HepG2 (cell line): ENCODE measurements around the gene RABGAP1L. TPM values are rescaled to one million over a fixed set of nuclear protein-coding genes. Genes with fewer than 3 reads are reported as not detected.

Experiments used
- ATAC-seq: fragments of 200-7000 bp; cut with Tn5 transposase; 3 replicates; pipeline ENCODE4 v1.9.1; 2020; ENCODE audit warnings: mild to moderate bottlenecking, moderate library complexity
- BruUV-seq: library from RNA; stranded (reverse); fragments of 400-500 nt; replicated peaks from 2 replicates; lab custom pipeline; 2021; lab: Mats Ljungman, UMichigan
- CTCF ChIA-PET: fragments of 300-600 bp; formaldehyde crosslinking; extraction: SDS; loops from one replicate; lab custom pipeline; 2021; ENCODE audit warnings: low total read pairs, inconsistent platforms, low intra/inter-chr PET ratio; lab: Yijun Ruan, JAX
- POLR2A ChIA-PET: fragments of 350-600 bp; sonication (Branson Sonifier 250); formaldehyde crosslinking; loops from one replicate; lab custom pipeline; 2020; ENCODE audit warnings: antibody characterized with exemption, inconsistent platforms; lab: Yijun Ruan, JAX
- DNase-seq: peaks from one replicate; pipeline ENCODE4 v3.0.0-alpha.2; 2015; ENCODE audit warnings: low spot score
- FAIRE-seq: peaks from 3 replicates; lab custom pipeline; 2011; peaks lifted over from hg19 to GRCh38; lab: Jason Lieb, UNC
- H2AFZ ChIP-seq: one replicate; pipeline ENCODE4 v1.6.1; 2011; ENCODE audit warnings: low read length, inconsistent platforms
- H3K27ac ChIP-seq: fragments of 300-600 bp; 3 replicates; pipeline ENCODE4 v1.8.0; 2011; ENCODE audit warnings: mixed run types, mild to moderate bottlenecking, mixed read lengths, low read length, inconsistent platforms; ENCODE audit not compliant: insufficient read depth; ENCODE audit errors: extremely low read length
- H3K27me3 ChIP-seq, 2 experiments: fragments of 200-600 bp in 1 of 2; 2 replicates in 1 of 2; 3 replicates in 1 of 2; pipeline versions ENCODE4 v1.6.0 to v1.8.0; 2011; ENCODE audit warnings: low read length in 2 of 2, mild to moderate bottlenecking in 2 of 2, moderate library complexity in 2 of 2, inconsistent platforms in 1 of 2; ENCODE audit not compliant: insufficient read depth in 2 of 2, control insufficient read depth in 1 of 2
- H3K36me3 ChIP-seq, 2 experiments: fragments of 200-600 bp in 1 of 2; replicated peaks in 1 of 2; 2 replicates in 1 of 2; 3 replicates in 1 of 2; pipeline versions ENCODE4 v1.5.1 to v1.8.0; 2011; ENCODE audit warnings: low read length in 2 of 2, inconsistent platforms in 1 of 2; ENCODE audit not compliant: insufficient read depth in 2 of 2, control insufficient read depth in 1 of 2
- H3K4me1 ChIP-seq: 2 replicates; pipeline ENCODE4 v1.5.1; 2012; ENCODE audit warnings: low read length, inconsistent platforms; ENCODE audit not compliant: insufficient read depth
- H3K4me2 ChIP-seq: 2 replicates; pipeline ENCODE4 v1.6.0; 2011; ENCODE audit warnings: low read depth, low read length, inconsistent platforms
- H3K4me3 ChIP-seq, 3 experiments: fragments of 200-600 bp in 1 of 3; sonication (generic), shearing (Covaris generic) in 1 of 3; replicated peaks in 1 of 3; 2 replicates each; pipeline ENCODE4 v1.5.1; 2011 to 2016; ENCODE audit warnings: low read length in 3 of 3, inconsistent platforms in 2 of 3, low read depth in 2 of 3, mild to moderate bottlenecking in 2 of 3, control low read depth in 1 of 3, mixed read lengths in 1 of 3; ENCODE audit not compliant: insufficient read depth in 1 of 3
- H3K79me2 ChIP-seq: one replicate; pipeline ENCODE4 v1.6.1; 2011; ENCODE audit warnings: low read length, inconsistent platforms; ENCODE audit not compliant: insufficient read depth
- H3K9ac ChIP-seq: 2 replicates; pipeline ENCODE4 v1.6.0; 2011; ENCODE audit warnings: mild to moderate bottlenecking, low read depth, low read length, inconsistent platforms; ENCODE audit not compliant: insufficient read depth
- H3K9me3 ChIP-seq: 2 replicates; pipeline ENCODE4 v1.5.1; 2012; ENCODE audit warnings: mild to moderate bottlenecking, low read length
- H4K20me1 ChIP-seq: 2 replicates; pipeline ENCODE4 v1.6.0; 2011; ENCODE audit warnings: inconsistent platforms, mild to moderate bottlenecking, low read length, moderate library complexity; ENCODE audit not compliant: insufficient read depth
- CBX1 ChIP-seq: IDR thresholded peaks from one replicate; pipeline ENCODE4 v1.6.1; 2016; ENCODE audit warnings: antibody characterized with exemption, low read depth
- KDM3A ChIP-seq: IDR thresholded peaks from 2 replicates; pipeline ENCODE4 v1.6.1; 2018; ENCODE audit warnings: low read depth, missing compliant biosample characterization
- KLF13 ChIP-seq: sonication (generic); formaldehyde crosslinking; IDR thresholded peaks from 2 replicates; pipeline ENCODE4 v1.4.0; 2020; ENCODE audit warnings: mild to moderate bottlenecking, missing genetic modification reagents
- MATR3 ChIP-seq: sonication (generic); formaldehyde crosslinking; IDR thresholded peaks from 2 replicates; pipeline ENCODE4 v1.4.0; 2020; ENCODE audit warnings: missing genetic modification reagents
- SMAD3 ChIP-seq: sonication (generic); formaldehyde crosslinking; IDR thresholded peaks from 2 replicates; pipeline ENCODE4 v1.4.0; 2020; ENCODE audit warnings: missing genetic modification reagents
- WGBS: methylation state at CpG from one replicate; pipeline ENCODE4 v1.1.6; 2017; ENCODE audit warnings: low lambda C conversion rate; 5-methylcytosine and 5-hydroxymethylcytosine counted together
- in situ Hi-C: cut with HindIII; loops from 2 replicates; pipeline ENCODE4 v1.10.0; 2017; ENCODE audit warnings: low pct_unique_long_range_greater_than_20kb; ENCODE audit not compliant: extremely low pct_ligation_motif_present
- intact Hi-C: fragments of 100-400 bp; cut with micrococcal nuclease; formaldehyde crosslinking; loops from one replicate; pipeline ENCODE4 v1.10.0; 2022; ENCODE audit not compliant: unreplicated experiment
- polyA plus RNA-seq, 8 experiments: library from polyadenylated mRNA; depleted of rRNA in 3 of 8; stranded (reverse) in 7 of 8; unstranded in 1 of 8; fragments of >200 nt; fragmentation: Illumina TruSeq in 4 of 8; extraction: Trizol in 4 of 8; gene quantifications; 2 replicates each; pipeline versions ENCODE4 v1.2.1 to v1.2.3, GENCODE V29; 2011 to 2016; ENCODE audit warnings: low read depth in 4 of 8, missing spikeins in 1 of 8, mixed read lengths in 1 of 8; ENCODE audit not compliant: insufficient read depth in 1 of 8
- total RNA-seq, 5 experiments: library from RNA; depleted of rRNA; stranded (reverse); fragments of >200 nt; fragmentation: Illumina TruSeq; extraction: Trizol; gene quantifications; 2 replicates each; pipeline ENCODE4 v1.2.3, GENCODE V29; 2016; ENCODE audit warnings: low read depth in 1 of 5
- TF ChIP-seq, protein P1 (sequence below), 2 experiments: sonication (generic) in 1 of 2; formaldehyde crosslinking in 1 of 2; IDR thresholded peaks; 2 replicates each; pipeline versions ENCODE4 v1.6.1 to v1.9.0; 2014 to 2022; ENCODE audit warnings: antibody characterized with exemption in 1 of 2, borderline replicate concordance in 1 of 2, inconsistent platforms in 1 of 2, low read depth in 1 of 2, missing genetic modification reagents in 1 of 2

The RABGAP1L gene
- total and polyA plus RNA-seq, 2 of the 13 experiments (the other 11 are each of a cell fraction or from before 2014, with no cell fraction given): 7.9 to 22.6 TPM

DNA sequence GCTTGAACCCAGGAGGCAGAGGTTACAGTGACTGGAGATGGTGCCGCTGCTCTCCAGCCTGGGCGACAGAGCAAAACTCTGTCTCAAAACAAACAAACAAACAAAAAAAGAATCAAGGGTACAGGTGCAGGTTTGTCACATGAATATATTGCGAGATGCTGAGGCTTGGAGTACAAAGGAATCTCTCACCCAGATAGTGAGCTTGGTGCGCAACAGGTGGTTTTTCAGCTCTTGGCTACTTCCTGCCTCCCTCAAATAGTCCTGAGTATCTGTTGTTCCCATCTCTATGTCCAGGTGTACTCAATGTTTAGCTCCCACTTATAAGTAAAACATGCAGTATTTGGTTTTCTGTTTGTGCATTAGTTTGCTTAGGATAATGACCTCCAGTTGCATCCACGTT, 666.5 kb downstream of the RABGAP1L start (continued):
- TF ChIP-seq MATR3: no peak
- TF ChIP-seq CBX1: no peak
- TF ChIP-seq SMAD3: no peak

DNA sequence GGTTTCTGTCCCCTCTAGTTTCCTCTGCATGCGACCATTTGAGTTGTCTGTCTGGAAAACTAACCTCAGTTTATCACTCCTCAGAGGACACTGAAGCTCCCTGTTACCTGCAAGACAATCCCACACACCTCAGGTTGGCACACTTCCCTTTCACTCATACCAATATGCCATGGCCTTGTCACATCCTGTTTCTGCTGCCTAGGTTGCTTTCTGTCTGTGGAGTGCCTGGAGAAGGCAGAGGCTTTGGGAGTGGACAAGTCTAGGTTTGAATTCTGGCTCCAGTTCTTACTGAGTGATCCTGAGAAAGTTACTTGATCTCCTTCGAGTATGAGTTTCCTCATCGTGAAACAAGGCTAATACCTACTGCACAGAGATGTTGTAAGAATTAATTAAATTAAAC, 668.9 kb downstream of the RABGAP1L start:
- Histone ChIP-seq H3K36me3 (no peaks in the 10 kb centered on the region), H3K27me3 (no peaks in the 10 kb centered on the region), H3K9me3 (no peaks in the 10 kb centered on the region), H2AFZ (no peak overlapping the region), H3K4me3 (no peak overlapping the region)
- in situ Hi-C loops (no loop called here), intact Hi-C loops (no loop called here)
- ChIA-PET POLR2A (no interaction called here), CTCF (no interaction called here)
- WGBS: 90% methylated on average over 3 of the region's 3 CpGs
- TF ChIP-seq KDM3A (no peak), KLF13 (CRISPR knock-in tag) (no peak)
- TF ChIP-seq, protein P1, sequence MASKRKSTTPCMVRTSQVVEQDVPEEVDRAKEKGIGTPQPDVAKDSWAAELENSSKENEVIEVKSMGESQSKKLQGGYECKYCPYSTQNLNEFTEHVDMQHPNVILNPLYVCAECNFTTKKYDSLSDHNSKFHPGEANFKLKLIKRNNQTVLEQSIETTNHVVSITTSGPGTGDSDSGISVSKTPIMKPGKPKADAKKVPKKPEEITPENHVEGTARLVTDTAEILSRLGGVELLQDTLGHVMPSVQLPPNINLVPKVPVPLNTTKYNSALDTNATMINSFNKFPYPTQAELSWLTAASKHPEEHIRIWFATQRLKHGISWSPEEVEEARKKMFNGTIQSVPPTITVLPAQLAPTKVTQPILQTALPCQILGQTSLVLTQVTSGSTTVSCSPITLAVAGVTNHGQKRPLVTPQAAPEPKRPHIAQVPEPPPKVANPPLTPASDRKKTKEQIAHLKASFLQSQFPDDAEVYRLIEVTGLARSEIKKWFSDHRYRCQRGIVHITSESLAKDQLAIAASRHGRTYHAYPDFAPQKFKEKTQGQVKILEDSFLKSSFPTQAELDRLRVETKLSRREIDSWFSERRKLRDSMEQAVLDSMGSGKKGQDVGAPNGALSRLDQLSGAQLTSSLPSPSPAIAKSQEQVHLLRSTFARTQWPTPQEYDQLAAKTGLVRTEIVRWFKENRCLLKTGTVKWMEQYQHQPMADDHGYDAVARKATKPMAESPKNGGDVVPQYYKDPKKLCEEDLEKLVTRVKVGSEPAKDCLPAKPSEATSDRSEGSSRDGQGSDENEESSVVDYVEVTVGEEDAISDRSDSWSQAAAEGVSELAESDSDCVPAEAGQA (IDR thresholded peaks at IDR 0.05; ENCODE audit: low read depth): no peak
- TF ChIP-seq, protein P1 (CRISPR knock-in tag; IDR thresholded peaks at IDR 0.05; ENCODE audit: borderline replicate concordance): no peak
- TF ChIP-seq, all 625 proteins: peak for 0
- Histone ChIP-seq H3K9ac (no peak overlapping the region), H3K27ac (no peak overlapping the region), H3K79me2 (no peaks in the 10 kb centered on the region), H3K4me2 (no peak overlapping the region), H3K4me1 (no peaks in the 10 kb centered on the region), H4K20me1 (no peaks in the 10 kb centered on the region)
- no TSS peak for BruUV-seq
- ATAC-seq (no peak), FAIRE-seq (no peak), DNase-seq (no peak)
